HPDE6-E6E7 (cell line): ENCODE results near the gene SH2B2.
"Not testable (repeated sequence)": the region's sequence is repeated elsewhere in the genome, so short reads cannot be mapped to it uniquely, and the experiment has no call there.

ENCODE experiments used
- DNase-seq: peaks from one replicate; pipeline ENCODE4 v3.0.0; 2011; ENCODE audit warnings: missing footprints; ENCODE audit errors: extremely low spot score

SH2B2 gene

GRCh38 chr7:102306916-102307677 is 20.4 kb downstream of the SH2B2 start:
- DNase-seq: no peak

DNA sequence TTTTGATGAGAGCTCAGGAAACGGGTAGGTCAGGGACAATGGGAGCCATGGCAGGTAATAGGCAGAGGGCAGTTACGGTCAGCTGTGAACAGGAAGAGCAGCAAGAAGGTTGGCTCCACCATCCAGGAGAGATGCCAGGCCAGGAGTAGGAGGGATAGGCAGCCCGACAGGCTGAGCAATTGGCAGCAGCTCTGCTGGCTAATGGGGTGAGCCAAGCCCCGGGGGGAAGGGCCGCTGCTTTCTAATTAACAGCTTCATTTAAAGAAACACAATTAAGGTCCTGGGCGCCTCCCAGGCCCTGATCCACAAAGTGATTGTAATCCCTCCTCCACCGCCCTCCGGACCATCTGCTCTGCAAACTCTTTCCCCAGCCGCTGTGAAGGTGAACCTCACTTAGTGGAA is 23.7 kb downstream of the SH2B2 start:
- no peak for DNase-seq

DNA sequence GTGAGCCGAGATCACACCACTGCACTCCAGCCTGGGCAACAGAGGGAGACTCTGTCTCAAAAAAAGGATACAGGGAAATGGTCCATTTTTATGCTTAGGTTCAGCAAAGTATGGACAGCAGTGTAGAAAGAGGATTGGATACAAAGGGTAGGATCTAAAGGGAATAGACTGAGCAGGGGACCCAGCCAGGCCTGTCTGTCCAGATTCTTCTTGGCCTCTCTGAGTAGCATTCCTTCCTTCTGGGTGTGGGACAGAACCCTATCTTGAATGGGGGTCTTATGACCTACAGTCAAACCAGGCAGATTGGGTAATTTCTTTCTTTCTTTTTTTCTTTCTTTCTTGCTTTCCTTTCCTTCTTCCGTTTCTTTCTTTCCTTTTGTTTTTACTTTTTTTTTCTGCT is 25.6 kb downstream of the SH2B2 start:
- no peak for DNase-seq

- DNase-seq: no peak
These were observed 27.5 kb downstream of the SH2B2 start for GRCh38 chr7:102313997-102314780.

GRCh38 chr7:102317231-102318059 is 30.8 kb downstream of the SH2B2 start:
- DNase-seq: no peak

DNA sequence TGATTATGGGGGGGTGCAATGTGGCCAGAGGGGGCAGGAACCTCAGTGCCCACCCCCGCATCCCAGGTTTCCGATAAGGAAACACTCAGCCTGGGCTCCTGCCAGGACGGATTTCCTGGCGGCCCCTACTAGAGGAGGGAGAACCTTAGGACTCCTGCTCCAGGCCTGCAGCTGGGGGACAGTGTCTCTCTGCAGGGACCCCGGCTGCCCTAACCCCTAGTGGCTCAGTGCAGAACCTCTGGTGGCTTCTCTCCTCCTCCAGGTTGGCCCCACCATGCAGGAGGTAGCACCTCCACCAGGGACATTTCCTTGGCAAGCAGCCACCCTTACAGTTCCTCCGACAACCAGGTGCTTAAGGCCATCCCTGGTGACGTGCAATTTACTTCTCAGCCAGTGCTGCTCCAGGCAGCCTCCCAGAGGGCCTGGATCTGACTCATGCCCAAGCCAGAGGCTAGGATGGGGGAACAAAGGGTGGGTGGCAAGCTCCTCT is 31.9 kb downstream of the SH2B2 start:
- peak; percentile 92 for DNase-seq

GRCh38 chr7:102319671-102320070 is 33.0 kb downstream of the SH2B2 start:
- no peak for DNase-seq

DNA sequence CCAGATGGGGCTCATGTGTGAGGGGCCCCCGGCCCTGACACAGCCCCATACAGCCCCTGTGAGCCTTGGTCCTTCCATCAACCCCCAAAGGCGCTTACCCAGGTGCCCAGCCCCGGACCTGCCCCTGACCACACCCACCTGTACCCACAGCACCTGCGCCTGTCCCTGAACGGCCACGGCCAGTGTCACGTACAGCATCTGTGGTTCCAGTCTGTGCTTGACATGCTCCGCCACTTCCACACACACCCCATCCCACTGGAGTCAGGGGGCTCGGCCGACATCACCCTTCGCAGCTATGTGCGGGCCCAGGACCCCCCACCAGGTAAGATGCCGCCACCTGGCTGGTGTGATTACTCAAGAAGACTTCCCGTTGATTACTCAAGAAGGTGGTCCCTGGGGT is 33.5 kb downstream of the SH2B2 start:
- DNase-seq: no peak

- no peak for DNase-seq
These were observed 34.1 kb downstream of the SH2B2 start for GRCh38 chr7:102320601-102321350.

GRCh38 chr7:102321351-102322201 is 34.9 kb downstream of the SH2B2 start:
- no peak for DNase-seq

DNA sequence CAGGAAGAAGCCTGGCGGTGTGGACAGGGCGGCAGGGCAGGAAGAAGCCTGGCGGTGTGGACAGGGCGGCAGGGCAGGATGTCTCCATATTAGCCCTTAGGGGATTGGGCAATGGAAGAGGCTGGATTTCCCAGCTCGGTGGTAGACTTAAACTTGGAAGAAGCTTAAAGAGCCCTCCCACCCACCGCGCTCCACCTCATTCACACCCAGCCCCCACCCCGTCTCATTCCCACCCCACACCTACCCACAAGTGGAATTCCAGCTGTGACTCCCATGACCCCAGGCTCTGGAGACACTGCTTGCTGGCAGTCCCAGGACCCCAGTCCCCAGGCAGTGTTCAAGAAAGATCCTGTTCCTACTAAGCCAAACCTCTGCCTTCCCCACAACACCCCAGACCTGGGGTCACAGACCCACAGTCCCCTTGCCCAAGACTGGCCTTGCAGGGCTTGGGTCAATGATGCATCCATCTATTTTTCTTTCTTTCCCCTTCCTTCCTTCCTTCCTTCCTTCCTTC is 35.6 kb downstream of the SH2B2 start:
- no peak for DNase-seq

GRCh38 chr7:102323914-102324195 is 37.2 kb downstream of the SH2B2 start:
- no peak for DNase-seq

- not testable (repeated sequence) for DNase-seq
These were observed 38.4 kb downstream of the SH2B2 start for GRCh38 chr7:102325106-102325505.

GRCh38 chr7:102326157-102326889 is 39.7 kb downstream of the SH2B2 start:
- DNase-seq: no peak

DNA sequence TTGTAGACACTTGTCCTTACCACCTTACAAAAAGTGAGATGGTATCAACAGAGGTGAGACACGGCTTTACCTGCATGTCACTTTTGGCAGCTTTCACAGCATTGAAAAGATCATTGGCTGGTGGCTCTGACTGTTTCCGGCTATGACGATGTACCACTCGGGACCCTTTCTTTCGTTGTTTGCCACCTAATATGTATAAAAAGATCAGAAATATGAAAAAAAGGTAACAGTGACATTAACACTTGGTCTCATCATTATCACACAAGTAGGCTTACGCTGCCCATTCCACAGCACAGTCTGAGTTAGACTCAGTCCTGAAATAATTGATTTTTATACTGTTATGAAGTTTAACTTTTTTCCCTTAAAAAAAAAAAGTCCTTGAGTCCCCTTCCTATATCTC is 40.5 kb downstream of the SH2B2 start:
- DNase-seq: not testable (repeated sequence)

- DNase-seq: not testable (repeated sequence)
These were observed 42.2 kb downstream of the SH2B2 start for GRCh38 chr7:102328863-102329262.

- DNase-seq: not testable (repeated sequence)
These were observed 42.7 kb downstream of the SH2B2 start for GRCh38 chr7:102329366-102329765.

GRCh38 chr7:102330666-102331460 is 44.2 kb downstream of the SH2B2 start:
- DNase-seq: not testable (repeated sequence)

DNA sequence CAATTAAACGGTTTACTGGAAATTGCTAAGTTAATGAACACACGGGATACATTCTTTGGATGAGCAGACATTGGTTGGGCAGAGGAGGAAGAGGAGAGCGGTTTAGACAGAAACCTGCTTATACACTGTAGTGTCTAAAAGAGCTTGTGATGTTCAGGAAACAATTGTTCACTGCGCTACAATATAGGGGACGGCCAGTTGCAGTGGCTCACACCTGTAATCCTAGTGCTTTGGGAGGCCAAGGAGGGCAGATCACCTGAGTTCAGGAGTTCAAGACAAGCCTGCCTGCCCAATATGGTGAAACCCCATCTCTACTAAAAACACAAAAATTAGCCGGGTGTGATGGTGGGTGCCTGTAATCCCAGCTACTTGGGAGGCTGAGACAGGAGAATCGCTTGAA is 48.9 kb downstream of the SH2B2 start:
- not testable (repeated sequence) for DNase-seq
